Omental fat pad (tissue), 4 donors: ENCODE data around the gene PTPRF. TPM values are rescaled to one million over a fixed set of nuclear protein-coding genes. Genes with fewer than 3 reads are reported as not detected.

Source experiments
- ATAC-seq: fragments of 150-250 bp; one replicate; pipeline ENCODE4 v1.9.1; 2016; ENCODE audit warnings: mild to moderate bottlenecking, moderate library complexity; ENCODE audit not compliant: low FRiP score
- DNase-seq: peaks from one replicate; pipeline ENCODE4 v3.0.0-alpha.2; 2019; ENCODE audit warnings: low spot score
- CTCF ChIP-seq, 3 donors: fragments of 450-650 bp; IDR thresholded peaks; one replicate each; pipeline ENCODE4 v1.5.1; 2016 to 2017; ENCODE audit warnings: antibody characterized with exemption in 3 of 3, mild to moderate bottlenecking in 3 of 3, moderate library complexity in 2 of 3
- total RNA-seq, 4 donors: library from RNA; depleted of rRNA; stranded (reverse); fragments of >200 nt; gene quantifications; one replicate each; pipeline ENCODE4 v1.1.0, GENCODE V29; 2016

PTPRF gene
- total RNA-seq, 4 donors from 2014 or later, result 79.1 to 176 (median 139) TPM

GRCh38 chr1:43569175-43569574 is 38.5 kb downstream of the PTPRF start:
- no peak for DNase-seq
- TF ChIP-seq CTCF (IDR thresholded peaks at IDR 0.05), result no peak
- ATAC-seq, result no peak

GRCh38 chr1:43570277-43570676 is 39.6 kb downstream of the PTPRF start:
- no peak for TF ChIP-seq CTCF (IDR thresholded peaks at IDR 0.05)
- no peak for ATAC-seq
- no peak for DNase-seq

- no peak for DNase-seq
- no peak for ATAC-seq
- TF ChIP-seq CTCF (IDR thresholded peaks at IDR 0.05), result no peak
Observed at GRCh38 chr1:43570715-43571114, 40.0 kb downstream of the PTPRF start.

GRCh38 chr1:43572084-43572483 is 41.4 kb downstream of the PTPRF start:
- TF ChIP-seq CTCF (IDR thresholded peaks at IDR 0.05), result no peak
- DNase-seq (no peak), ATAC-seq (no peak)

- TF ChIP-seq CTCF (IDR thresholded peaks at IDR 0.05), result no peak
- ATAC-seq, result no peak
- DNase-seq, result no peak
Observed at GRCh38 chr1:43572538-43572937, 41.9 kb downstream of the PTPRF start.

GRCh38 chr1:43573066-43573800 is 42.5 kb downstream of the PTPRF start:
- ATAC-seq (no peak), DNase-seq (no peak)
- TF ChIP-seq CTCF (IDR thresholded peaks at IDR 0.05), result no peak

GRCh38 chr1:43576521-43576920 is 45.8 kb downstream of the PTPRF start:
- no peak for ATAC-seq
- DNase-seq, result no peak
- TF ChIP-seq CTCF (IDR thresholded peaks at IDR 0.05), result no peak
